HG02852 (cell line): ENCODE measurements around the gene DHRS7C.

Source experiments
- ATAC-seq: cut with Tn5 transposase; IDR thresholded peaks from one replicate; pipeline ENCODE4 v1.9.1; 2021; ENCODE audit warnings: mild to moderate bottlenecking, moderate library complexity; ENCODE audit not compliant: unreplicated experiment

The DHRS7C gene

DNA sequence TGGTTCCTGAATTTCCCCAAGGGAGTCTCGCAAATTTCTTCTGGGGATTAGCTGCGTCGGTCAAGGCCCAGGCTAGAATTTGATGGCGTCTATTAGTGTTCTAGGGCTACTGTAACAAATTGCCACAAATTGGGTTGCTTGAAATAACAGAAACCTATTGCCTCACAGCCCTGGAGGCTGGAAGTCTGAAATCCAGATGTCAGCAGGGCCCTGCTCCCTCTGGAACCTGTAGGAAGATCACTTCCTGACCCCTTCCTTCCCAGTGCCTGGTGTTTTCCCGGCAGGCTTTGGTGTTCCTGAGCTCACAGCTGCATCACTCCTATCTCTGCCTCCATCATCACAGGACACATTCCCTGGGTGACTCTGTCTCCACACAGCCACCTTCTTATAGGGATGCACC, 24.4 kb downstream of the DHRS7C start:
- ATAC-seq = no peak

DNA sequence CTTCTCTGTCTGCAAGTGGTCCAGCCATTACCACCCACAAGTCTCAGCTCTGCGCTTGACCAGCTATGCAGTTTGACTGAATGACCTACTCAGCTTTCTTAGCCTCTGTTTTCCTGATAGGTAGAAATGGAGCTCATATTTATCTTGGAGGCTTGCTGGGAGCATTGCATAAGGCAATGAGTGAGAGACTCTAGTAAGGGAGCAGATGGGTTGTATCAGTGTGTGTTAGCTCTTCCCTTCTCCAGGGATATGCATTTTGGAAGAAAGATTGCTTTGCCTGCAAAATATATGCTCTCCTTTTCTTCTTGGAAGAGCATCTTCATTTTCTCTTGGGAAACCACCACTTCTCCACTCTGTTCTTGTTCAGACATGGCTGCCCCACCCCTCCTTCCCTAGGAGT, 26.1 kb downstream of the DHRS7C start:
- ATAC-seq = no peak

DNA sequence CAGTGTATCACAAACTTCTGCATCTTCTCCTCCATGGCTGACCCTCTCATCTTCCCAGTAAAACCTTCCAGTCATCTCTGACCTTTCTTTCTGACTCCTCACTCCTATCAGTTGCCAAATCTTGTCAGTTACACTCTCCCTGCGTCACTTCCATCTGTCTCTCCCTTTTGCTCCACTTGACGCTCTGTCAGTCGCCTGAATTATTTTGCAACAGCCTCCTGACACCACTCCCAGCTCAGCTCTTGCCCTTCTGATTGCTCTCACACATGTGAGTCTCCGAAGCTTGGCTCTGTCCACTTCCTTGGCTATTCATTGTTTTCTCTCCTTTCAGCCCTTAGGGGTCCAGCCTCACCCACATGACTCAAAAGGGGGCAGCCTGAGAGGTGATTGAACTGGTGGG, 27.7 kb downstream of the DHRS7C start:
- no peak for ATAC-seq

DNA sequence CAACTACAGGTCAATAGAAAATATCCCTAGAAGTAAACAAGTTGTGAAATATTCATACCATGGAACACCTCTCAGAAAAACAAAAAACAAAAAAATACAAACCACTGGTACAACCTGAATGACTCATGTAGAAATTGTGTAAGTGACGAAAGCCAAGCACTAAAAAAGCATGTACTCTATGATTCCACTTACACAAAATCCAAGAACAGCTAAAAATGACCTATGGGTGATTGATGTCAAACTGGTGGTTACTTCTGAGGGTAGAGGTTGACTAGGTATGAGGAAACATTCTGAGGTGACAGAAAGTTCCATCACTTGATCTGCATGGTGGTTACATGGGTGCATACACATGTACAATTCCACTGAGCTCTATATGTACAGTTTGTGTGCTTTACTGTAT, 31.1 kb downstream of the DHRS7C start:
- ATAC-seq = no peak

DNA sequence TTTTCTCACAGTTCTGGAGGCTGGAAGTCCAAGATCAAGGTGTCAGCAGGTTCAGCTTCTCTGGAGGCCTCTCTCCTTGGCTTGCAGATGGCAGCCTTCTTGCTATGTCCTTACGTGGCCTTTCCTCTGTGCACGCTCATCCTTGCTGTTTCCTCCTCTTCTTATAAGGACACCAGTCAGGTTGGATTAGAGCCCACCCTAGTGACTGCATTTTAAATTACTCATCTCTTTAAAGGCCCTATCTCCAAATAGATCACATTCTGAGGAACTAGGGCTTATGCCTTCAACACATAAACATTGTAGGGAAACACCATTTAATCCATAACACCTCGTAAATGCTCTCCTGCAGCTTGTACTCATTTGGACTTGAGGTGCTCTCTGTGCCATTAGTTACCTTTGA, 36.3 kb downstream of the DHRS7C start:
- no peak for ATAC-seq

DNA sequence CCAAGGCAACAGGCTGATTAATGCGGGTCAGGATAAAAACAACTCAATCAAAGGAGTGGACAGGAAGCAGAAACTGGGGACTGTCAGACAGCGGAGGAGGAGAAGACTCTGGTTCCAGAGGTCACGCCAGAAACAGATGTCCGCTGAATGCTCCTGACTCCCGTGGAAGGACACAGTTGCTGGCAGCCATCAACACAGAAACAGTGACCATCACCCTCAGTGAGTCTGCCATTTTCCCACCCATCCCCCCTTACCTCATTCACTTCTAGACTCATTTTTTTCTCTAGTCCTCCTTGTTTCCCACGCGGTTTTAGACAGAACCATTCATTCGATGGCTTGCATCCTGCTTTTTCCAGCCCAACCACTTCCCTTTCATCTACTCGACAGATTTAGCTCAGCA, 40.9 kb downstream of the DHRS7C start:
- ATAC-seq = no peak

DNA sequence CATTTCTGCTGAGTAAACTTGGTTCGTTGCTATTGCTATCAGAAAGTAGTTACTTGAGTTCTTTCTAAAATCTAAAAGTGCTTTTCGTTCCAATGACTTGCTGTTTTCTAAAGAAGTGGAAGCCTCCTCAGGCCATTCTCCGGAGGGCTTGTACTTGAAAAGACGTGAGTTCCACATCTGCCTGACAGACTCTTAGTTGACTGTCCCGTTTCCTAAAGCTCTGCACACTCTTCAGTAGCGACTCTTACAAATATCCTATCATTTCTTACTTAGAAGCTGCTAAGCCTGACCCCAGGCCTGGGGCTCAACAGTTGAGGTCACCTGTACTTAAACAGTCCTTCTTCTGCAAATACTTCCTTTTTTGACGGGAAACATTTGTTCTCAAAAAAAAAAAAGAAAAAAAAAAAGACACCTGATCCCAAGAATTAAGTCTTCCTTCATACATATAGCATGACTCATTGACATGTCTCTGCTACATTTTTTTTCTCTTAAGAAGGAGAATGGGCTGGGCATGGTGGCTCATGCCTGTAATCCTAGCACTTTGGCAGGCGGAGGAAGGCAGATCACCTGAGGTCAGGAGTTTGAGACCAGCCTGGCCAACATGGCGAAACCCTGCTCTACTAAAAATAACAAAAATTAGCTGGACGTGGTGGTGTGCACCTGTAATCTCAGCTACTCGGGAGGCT, 61.5 kb downstream of the DHRS7C start:
- ATAC-seq = no peak

DNA sequence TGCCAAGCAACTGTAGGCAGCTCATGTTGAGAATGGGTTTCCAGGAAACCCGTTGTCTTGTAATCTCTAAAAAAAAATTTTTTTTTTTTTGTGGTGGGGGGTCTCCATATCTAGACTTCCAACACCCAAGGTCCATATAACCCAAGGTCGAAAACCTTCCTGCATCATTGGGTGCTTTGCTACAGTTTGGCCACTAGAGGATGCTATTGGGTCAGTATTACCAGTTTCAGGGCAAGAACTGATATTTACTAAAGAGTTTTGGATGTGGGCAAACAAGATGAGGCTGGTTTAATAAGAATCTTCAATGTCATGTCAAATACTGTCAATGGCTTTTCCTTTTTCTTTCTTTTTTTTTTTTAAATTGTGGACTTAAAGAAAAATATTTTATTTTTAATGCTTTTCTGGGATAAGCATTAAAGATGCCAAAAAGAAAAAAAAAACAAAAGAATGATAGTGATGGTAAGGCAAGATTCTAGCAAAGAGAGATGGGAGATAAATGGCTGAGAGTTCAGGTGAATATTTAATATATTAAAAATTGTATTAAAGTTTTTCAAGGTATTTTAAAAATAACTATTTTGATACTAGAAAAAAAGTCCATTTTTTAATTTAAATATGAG, 62.2 kb downstream of the DHRS7C start:
- no peak for ATAC-seq

DNA sequence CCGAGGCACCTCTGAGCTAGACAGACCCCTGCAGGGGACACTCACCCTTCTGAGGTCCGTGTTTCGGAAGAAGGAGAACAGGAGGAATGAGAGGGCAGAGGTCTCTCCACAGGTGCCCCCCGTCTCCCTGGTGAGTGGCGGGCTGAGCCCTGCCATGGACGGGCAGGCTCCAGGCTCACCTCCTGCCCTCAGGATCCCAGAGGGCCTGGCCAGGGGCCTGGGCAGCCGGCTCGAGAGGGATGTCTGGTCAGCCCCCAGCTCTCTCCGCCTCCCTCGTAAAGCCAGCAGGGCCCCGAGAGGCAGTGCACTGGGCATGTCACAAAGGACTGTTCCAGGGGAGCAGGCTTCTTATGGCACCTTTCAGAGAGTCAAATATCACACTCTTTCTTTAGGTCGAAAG, 62.8 kb downstream of the DHRS7C start:
- no peak for ATAC-seq

DNA sequence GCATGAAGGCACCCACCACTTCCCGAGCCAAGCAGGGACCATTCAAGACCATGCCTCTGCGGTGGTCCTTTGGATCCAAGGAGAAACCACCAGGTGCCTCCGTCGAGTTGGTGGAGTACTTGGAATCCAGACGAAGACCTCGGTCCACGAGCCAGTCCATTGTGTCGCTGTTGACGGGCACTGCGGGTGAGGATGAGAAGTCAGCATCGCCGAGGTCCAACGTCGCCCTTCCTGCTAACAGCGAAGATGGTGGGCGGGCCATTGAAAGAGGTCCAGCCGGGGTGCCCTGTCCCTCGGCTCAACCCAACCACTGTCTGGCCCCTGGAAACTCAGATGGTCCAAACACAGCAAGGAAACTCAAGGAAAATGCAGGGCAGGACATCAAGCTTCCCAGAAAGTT, 63.4 kb downstream of the DHRS7C start:
- ATAC-seq = no peak

DNA sequence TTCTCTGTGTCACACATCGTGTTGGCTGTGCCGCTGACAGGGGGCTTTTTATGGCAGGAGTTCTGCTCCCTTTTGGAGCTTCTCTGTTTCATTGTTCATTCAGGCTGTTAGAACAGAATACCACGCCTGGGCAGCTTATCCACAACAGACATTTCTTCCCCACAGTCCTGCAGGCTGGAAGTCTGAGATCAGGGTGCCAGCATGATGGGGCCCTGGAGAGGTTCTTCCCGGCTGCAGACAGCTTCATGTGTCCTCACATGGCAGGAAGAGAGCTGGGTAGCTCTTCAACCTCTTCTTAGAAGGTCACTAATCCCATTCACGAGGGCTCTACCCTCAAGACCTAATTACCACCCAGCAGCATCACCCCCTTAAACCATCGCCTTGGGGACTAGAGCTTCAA, 65.1 kb downstream of the DHRS7C start:
- no peak for ATAC-seq

DNA sequence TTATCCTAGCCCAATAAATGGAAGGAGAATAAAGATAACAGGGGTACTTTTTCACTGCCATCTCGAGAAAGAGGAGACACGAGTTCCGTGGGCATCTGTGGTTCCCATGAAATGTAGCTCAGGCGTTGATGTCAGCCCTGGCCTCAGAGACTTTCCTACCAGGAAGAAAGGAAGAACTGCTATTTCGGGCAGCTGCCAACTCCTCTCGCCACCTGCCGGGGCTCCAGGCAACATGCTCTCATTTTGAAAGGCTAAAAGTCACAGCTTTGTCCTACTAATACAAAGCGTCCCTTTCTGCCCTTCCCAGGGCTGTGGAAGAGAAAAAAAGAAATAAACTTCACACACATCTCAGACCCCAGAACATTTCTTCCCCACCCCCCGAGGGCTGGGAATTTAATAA, 65.8 kb downstream of the DHRS7C start:
- ATAC-seq = no peak
